KMS-11 (cell line): ENCODE results near the gene CALML3.

ENCODE experiments used
- H2AFZ ChIP-seq: fragments of 200-600 bp; sonication (generic); 2 replicates; pipeline ENCODE4 v1.6.1; 2016; ENCODE audit warnings: antibody characterized with exemption, mixed run types, low read depth
- H3K27ac ChIP-seq: fragments of 200-600 bp; sonication (generic); 2 replicates; pipeline ENCODE4 v1.6.1; 2016; ENCODE audit warnings: mild to moderate bottlenecking, mixed run types
- H3K27me3 ChIP-seq: fragments of 200-600 bp; sonication (generic); 2 replicates; pipeline ENCODE4 v1.6.1; 2017; ENCODE audit warnings: mild to moderate bottlenecking, low read depth, mixed run types, moderate library complexity; ENCODE audit not compliant: insufficient read depth
- H3K36me3 ChIP-seq: fragments of 200-600 bp; sonication (generic); 2 replicates; pipeline ENCODE4 v1.6.1; 2017; ENCODE audit warnings: mild to moderate bottlenecking, mixed run types; ENCODE audit not compliant: insufficient read depth
- H3K4me1 ChIP-seq: fragments of 200-600 bp; sonication (generic); 2 replicates; pipeline ENCODE4 v1.6.1; 2016; ENCODE audit warnings: mild to moderate bottlenecking, low read depth, mixed run types; ENCODE audit not compliant: poor library complexity, severe bottlenecking
- H3K4me2 ChIP-seq: fragments of 200-600 bp; sonication (generic); 2 replicates; pipeline ENCODE4 v1.7.0; 2016; ENCODE audit warnings: mild to moderate bottlenecking, mixed run types
- H3K4me3 ChIP-seq: fragments of 200-600 bp; sonication (generic); IDR thresholded peaks from 2 replicates; pipeline ENCODE4 v1.6.1; 2017; ENCODE audit warnings: low read depth, low read length, mixed read lengths; ENCODE audit not compliant: insufficient read depth
- H3K79me2 ChIP-seq: fragments of 200-600 bp; sonication (generic); 2 replicates; pipeline ENCODE4 v1.6.1; 2016; ENCODE audit warnings: low read depth, mixed run types; ENCODE audit not compliant: insufficient read depth
- H3K9ac ChIP-seq: fragments of 200-600 bp; sonication (generic); 2 replicates; pipeline ENCODE4 v1.6.1; 2016; ENCODE audit warnings: mild to moderate bottlenecking, mixed run types
- H4K20me1 ChIP-seq: fragments of 200-600 bp; sonication (generic); 2 replicates; pipeline ENCODE4 v1.6.1; 2016; ENCODE audit warnings: mild to moderate bottlenecking, mixed run types; ENCODE audit not compliant: insufficient read depth
- TF ChIP-seq, protein P1 (sequence below): fragments of 200-600 bp; sonication (generic); conservative IDR thresholded peaks from 2 replicates; pipeline ENCODE4 v1.6.1; 2017; ENCODE audit warnings: low read depth, mild to moderate bottlenecking, antibody characterized with exemption, low read length, moderate library complexity, mixed read lengths

Gene CALML3

DNA sequence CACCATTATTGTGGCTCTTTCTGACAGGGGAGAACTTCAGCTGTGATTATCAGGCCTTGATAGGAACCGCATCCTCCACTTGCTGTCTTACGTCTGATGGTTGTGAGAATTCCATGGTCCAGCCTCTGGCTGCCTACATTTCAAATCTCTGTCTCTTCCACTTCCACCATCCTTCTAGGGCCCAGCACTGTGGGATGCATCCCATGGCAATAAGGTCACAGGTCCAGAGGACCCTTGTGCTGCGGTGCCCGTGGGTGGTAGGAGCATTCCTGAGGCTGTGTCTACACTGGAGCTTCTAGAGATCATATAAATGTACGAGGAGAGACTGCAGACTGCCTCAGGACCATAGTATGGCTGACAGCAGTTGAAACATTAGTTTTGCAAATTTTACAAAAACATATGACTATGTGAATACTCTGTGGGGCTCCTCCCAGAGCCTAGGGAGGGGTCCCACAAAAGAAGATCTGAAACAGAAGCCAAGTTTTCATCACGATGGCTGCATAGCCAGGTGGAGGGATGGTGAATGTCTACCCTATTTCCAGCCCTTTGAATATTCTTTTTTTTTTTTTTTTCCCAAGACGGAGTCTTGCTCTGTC is 11.8 kb downstream of the CALML3 start:
- H3K27me3 ChIP-seq: no peaks in the 10 kb centered on the region
- TF ChIP-seq, protein P1, sequence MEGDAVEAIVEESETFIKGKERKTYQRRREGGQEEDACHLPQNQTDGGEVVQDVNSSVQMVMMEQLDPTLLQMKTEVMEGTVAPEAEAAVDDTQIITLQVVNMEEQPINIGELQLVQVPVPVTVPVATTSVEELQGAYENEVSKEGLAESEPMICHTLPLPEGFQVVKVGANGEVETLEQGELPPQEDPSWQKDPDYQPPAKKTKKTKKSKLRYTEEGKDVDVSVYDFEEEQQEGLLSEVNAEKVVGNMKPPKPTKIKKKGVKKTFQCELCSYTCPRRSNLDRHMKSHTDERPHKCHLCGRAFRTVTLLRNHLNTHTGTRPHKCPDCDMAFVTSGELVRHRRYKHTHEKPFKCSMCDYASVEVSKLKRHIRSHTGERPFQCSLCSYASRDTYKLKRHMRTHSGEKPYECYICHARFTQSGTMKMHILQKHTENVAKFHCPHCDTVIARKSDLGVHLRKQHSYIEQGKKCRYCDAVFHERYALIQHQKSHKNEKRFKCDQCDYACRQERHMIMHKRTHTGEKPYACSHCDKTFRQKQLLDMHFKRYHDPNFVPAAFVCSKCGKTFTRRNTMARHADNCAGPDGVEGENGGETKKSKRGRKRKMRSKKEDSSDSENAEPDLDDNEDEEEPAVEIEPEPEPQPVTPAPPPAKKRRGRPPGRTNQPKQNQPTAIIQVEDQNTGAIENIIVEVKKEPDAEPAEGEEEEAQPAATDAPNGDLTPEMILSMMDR: no peak
- no peaks in the 10 kb centered on the region for H4K20me1 ChIP-seq
- no peaks in the 10 kb centered on the region for H3K36me3 ChIP-seq
- H3K27ac ChIP-seq: no peak overlapping the region
- no peaks in the 10 kb centered on the region for H3K79me2 ChIP-seq
- no peak overlapping the region for H3K4me2 ChIP-seq
- no peak overlapping the region for H3K4me3 ChIP-seq
- no peaks in the 10 kb centered on the region for H3K4me1 ChIP-seq
- H3K9ac ChIP-seq: no peak overlapping the region
- no peak overlapping the region for H2AFZ ChIP-seq

DNA sequence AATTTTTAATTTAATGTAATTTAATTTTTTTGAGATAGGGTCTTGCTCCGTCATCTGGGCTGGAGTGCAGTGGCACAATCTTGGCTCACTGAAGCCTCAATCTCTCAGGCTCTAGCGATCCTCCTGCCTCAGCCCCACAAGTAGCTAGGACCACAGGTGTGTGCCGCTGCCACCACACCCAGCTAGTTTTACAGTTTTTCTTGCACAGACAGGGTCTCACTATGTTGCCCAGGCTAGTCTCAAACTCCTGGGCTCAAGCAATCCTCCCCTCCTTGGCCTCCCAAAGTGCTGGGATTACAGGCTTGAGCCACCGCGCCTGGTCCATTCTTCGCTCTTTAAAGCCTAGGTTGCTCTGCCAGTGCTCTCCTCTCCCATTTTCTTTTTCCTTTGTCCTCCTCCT is 12.9 kb downstream of the CALML3 start:
- Histone ChIP-seq H3K79me2 (no peaks in the 10 kb centered on the region), H4K20me1 (no peaks in the 10 kb centered on the region), H3K27ac (no peak overlapping the region), H3K4me3 (no peak overlapping the region), H3K36me3 (no peaks in the 10 kb centered on the region), H3K4me1 (no peaks in the 10 kb centered on the region), H3K27me3 (no peaks in the 10 kb centered on the region), H3K4me2 (no peak overlapping the region), H3K9ac (no peak overlapping the region), H2AFZ (no peak overlapping the region)
- TF ChIP-seq, protein P1: no peak

DNA sequence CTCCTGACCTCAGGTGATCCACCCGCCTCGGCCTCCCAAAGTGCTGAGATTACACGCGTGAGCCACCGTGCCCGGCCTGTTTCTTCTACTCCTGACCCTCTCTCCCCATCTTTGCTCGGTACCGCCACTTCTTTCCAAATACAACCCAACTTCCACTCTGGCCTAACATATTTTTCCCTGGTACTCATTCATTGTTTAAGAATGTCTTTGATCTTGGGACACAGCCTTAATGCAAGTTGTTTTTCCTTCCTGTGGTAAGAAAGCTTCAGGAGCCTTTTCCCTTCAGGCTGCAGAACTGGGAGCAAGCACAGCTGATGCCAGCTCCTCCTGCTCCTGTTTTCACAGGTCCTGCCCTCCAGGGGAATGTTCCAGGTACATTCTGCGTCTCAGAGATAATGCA is 13.7 kb downstream of the CALML3 start:
- Histone ChIP-seq H2AFZ (no peak overlapping the region), H3K4me3 (no peak overlapping the region), H3K27ac (no peak overlapping the region), H3K27me3 (no peaks in the 10 kb centered on the region), H3K36me3 (no peaks in the 10 kb centered on the region), H3K4me1 (no peaks in the 10 kb centered on the region), H3K4me2 (no peak overlapping the region), H3K9ac (no peak overlapping the region), H3K79me2 (no peaks in the 10 kb centered on the region), H4K20me1 (no peaks in the 10 kb centered on the region)
- TF ChIP-seq, protein P1: no peak

DNA sequence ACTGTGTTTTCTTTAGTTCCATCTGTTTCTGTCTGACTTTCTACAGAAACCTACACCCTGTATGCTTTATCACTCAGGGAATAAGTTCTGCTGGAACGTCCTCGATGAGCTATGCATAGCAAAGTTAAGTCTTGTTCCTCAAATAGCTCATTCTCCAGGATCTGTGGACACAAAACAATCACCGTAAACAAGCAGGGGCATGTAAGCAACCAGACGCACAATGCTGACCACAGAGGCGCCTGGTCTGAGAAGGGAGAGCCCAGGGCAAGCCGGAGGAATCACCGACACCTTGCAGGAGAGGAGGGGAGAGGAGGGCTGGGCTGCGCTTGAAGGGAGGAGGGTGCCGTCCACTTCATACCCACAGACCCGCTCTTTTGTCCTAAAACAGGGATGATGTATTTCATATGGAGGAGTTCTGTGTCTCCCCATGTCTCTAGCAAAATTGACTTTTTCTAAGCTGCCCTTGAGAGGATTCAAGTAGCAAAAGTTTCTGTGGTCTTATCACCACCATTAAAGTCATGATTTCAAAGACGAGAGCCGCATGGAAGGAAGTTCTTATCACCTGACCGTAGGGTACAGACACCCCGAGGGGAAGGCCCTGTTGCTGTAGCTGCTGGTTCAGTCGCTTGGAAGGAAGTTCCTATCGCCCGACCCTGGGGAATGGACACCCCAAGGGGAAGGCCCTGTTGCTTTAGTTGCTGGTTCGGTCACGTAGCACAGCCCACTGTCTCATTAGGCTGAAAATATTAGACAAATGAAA is 14.3 kb downstream of the CALML3 start:
- no peaks in the 10 kb centered on the region for H3K27me3 ChIP-seq
- H3K27ac ChIP-seq: no peak overlapping the region
- H3K36me3 ChIP-seq: no peaks in the 10 kb centered on the region
- no peak overlapping the region for H3K4me2 ChIP-seq
- no peaks in the 10 kb centered on the region for H3K4me1 ChIP-seq
- no peak overlapping the region for H3K9ac ChIP-seq
- TF ChIP-seq, protein P1: no peak
- no peak overlapping the region for H3K4me3 ChIP-seq
- no peak overlapping the region for H2AFZ ChIP-seq
- H4K20me1 ChIP-seq: no peaks in the 10 kb centered on the region
- no peaks in the 10 kb centered on the region for H3K79me2 ChIP-seq
